Limb (tissue), 2 donors: ENCODE data around the gene UNC119B.

Source experiments
- DNase-seq, 2 donors: peaks; one replicate each; pipeline ENCODE4 v3.0.0-alpha.2; 2016; ENCODE audit errors: extremely low spot score in 2 of 2

The UNC119B gene

DNA sequence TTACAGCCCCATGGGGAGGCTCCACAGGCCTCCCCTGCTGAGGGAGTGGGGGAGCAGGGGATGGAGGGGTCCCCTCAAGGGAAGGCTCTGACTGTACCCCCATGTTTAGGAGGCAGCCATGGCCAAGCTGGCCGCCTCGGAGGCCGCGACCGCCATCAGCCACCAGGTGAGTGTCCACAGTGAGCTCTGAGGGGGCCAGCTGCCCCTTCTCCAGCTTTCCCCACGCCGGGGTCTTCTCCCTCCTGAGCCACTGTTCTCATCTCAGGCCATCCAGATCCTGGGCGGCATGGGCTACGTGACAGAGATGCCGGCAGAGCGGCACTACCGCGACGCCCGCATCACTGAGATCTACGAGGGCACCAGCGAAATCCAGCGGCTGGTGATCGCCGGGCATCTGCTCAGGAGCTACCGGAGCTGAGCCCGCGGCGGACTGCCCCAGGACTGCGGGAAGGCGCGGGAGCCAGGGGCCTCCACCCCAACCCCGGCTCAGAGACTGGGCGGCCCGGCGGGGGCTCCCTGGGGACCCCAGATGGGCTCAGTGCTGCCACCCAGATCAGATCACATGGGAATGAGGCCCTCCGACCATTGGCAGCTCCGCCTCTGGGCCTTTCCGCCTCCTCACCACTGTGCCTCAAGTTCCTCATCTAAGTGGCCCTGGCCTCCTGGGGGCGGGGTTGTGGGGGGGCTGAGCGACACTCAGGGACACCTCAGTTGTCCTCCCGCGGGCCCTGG is 28.9 kb downstream of the UNC119B start:
- no peak for DNase-seq

DNA sequence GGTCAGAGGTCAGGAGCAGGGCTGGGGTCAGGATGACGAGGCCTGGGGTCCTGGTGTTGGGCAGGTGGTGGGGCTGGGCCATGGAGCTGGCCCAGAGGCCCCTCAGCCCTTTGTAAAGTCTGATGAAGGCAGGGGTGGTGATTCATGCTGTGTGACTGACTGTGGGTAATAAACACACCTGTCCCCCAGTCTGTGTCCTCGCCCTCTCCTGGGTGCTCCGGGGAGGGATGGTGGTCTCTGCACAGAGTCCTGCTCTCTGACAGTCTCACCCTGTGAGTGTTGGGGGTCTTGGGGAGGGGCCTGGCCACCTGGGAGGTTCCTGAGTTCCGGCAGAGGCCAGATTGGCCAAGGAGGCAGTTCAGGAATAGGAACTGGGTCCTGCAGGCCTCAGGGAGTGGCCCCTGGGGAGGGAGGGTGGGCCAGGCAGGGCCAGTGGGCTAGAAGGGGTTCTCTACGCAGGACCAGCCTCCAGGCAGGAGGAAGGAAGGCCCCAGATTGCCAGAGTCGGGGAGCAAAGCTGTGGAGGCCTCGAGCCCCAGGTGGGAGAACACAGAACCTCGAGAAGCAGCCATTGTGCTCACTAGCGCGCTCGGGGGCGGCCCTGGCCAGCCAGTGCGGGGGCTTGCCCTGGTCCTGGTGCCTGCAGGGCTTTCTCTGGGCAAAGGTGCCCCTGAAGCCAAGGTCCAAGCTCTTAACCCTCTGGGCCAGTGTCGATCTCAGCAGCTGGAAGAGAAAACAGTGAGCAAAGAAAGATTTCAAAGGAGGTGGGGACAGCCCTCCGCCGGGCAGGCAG is 29.8 kb downstream of the UNC119B start:
- DNase-seq: no peak

DNA sequence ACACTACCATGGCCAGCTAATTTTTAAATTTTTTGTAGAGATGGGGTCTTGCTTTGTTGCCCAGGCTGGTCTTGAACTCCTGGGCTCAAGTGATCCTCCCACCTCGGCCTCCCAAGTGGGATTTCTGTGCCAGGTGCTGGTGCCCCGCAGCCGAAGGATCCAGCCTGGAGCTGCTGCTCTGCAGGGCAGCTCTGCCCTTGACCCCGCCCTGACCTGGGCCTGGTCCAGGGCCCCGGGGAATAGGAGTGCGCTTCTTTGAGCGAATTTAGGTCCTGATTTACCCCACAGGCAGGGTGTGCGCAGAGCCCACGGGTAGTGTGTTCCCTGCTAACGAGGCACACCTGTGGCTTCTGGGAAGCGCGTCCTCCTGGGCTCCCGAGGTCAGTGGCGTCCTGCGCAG is 30.6 kb downstream of the UNC119B start:
- no peak for DNase-seq

DNA sequence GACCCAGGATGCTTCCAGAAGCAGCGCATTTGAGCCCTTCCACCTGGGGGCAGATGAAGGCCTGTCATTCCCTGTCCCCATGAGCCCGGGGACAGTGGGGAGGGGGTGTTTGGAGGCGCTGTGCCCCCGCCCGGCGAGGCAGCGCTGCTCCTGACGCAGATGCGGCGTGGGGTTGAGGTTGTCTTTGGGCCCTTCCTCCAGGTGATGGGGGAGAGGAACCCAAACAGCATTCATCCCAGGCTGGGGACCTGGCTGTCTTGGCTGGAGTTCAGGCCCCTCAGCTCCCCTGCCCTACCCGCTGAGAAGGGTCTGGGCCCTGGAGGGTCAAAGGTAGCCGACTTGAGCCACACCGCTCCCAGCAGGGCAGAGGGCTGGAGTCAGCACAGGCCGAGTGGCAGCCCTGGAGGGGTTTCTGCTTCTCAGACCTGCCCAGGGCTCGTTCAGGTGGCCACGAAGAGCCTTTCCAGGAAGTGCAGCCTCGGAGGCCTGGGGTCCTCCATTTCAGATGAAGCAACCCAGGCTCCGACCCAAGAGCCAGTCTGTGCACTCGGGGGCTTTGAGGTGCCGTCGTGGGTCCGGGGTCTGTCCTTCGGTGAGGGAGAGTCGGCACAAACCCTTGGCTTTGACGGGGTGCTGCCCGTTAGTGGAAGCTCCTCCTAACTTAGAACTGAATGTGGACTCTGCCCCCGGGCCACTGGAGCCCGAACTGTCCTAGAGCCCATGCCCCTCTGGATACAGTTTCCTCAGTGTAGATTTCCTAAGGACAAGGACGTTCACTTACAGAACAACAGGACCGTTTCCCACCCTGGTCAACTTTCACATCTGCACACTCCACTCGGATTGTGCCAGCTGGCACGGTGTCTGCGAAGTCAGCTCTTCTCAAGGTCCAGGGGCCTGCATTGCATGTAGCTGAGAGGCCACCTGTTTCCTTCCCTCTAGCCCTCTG is 31.5 kb downstream of the UNC119B start:
- peak in 1 of 2 donors; percentile 53 for DNase-seq

DNA sequence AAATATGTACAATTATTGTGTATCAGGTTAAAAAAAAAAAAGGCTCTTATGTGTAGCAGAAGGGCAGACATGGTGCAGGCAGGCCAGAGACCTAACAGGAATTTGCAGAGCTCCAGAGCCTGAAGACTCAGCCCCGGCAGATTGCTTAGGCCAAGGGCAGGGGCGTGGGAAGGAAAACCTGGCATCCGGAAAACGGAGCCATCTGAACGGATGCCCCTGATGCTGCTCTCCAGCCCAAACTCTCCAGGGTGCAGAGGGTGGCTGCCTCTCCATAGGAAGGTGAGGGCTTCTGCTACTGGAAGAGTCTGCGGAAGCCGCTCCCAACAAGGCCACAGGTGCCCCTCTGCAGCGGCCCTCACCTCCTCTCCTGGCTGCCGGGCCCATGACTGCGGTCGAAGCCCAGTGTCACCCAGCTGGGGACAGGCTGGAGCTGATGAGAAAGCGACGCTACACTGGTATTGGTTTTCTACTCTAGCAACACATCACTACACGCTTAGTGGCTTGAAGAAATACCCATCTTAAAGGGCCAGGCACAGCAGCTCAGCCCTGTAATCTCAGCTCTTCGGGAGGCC is 34.8 kb downstream of the UNC119B start:
- DNase-seq: no peak

DNA sequence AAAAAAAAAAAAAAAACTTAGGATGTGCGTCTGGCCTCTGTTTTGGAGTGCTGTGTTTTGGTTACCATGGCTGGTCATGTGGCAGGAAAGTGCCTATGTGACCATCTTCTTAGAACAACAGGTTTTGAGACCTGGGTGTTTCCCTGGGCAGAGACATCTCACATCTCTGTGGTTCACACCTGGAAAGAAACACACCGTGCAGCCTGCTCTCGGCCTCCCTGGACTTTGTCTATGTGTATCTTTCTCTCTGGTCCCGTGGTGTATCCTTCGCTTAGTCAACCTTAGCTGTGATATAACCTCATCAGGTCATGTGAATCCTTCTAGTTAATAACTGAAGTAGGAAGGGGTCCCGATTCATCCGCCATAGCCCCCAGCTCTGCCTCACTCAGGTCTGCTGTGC is 38.0 kb downstream of the UNC119B start:
- DNase-seq: no peak

DNA sequence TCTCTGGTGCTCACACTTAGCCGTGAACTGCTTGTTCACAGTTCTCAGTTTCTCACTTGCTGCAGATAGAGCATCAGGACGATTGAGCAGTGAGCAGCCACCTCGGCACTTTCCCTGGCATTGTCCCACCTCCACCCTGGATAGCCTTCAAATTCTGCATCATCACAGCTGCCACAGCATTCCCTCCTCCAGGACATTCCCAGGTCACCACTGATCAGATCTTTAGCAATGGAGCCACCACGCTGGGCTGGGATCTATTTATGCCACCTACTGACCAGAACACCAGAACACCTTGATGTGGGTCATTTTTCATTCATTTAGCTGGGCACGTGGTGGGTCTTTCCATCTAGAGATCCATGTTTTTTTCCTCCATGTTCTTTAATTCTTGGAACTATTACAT is 39.0 kb downstream of the UNC119B start:
- DNase-seq: no peak

DNA sequence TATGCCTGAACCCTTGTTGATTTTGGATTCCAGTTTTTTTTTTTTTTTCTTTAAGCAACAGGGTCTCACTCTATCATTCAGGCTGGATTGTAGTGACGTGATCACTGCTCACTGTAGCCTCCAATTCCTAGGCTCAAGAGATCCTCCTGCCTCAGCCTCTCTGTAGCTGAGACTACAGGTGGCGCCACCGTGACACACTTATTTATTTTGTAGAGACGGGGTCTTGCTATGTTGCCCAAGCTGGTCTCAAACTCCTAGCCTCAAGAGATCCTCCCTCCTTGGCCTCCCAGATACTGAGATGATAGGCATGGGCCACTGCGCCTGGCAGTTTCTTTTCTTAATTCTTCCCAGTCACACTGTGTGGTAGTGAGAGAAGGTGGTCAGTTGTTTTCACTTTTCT is 40.5 kb downstream of the UNC119B start:
- DNase-seq: no peak

DNA sequence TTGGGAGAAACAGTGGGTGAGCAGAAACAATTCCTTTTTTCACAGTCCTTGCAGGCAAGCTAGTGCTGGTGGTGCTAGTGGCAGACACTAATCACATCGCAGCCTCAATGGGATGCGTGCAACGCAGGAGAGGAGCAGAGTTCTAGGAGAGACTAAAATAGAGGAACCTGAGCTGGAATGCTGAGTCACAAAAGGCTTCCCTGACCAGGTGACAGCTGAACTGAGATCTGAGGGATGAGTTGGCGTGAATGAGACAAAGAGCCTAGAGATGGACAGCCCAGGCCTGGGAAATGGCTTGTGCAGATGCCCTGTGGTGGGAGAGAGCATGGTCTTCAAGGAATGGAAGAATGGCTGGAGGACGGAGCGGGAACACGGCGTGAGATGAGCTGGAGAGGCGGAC is 41.1 kb downstream of the UNC119B start:
- DNase-seq: no peak

DNA sequence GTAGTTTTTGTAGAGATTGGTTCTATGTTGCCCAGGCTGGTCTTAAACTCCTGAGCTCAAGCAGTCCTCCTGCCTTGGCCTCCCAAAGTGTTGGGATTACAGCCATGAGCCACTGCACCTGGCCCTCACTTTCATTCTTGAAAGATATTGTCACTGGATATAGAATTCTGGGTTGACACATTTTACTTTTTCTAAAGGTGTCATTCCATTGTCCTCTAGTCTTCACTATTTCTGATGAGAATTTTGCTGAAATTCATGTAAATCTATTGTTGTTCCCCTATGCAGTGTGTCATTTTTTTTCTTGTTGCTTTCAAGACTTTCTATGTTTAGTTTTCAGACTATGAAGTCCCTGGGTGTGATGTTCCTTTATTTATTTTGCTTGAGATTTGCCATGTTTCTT is 44.5 kb downstream of the UNC119B start:
- no peak for DNase-seq

DNA sequence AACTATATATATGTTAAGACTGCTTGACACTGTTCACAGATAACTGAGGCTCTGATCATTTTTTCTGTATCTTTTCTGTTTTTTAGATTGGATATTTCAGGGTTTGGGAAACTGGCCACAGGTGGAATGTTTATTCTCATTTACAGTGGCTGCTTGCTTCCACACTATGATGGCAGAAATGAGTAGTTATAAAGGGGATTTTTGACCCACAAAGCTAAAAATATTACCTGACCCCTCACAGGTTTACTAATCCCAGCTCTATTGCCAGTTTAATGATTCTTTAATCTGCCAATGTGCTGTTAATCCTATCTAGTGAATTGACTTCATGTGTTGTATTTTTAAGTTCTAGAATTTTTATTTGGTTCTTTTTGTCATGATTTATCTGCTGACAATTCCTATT is 45.0 kb downstream of the UNC119B start:
- DNase-seq: no peak

DNA sequence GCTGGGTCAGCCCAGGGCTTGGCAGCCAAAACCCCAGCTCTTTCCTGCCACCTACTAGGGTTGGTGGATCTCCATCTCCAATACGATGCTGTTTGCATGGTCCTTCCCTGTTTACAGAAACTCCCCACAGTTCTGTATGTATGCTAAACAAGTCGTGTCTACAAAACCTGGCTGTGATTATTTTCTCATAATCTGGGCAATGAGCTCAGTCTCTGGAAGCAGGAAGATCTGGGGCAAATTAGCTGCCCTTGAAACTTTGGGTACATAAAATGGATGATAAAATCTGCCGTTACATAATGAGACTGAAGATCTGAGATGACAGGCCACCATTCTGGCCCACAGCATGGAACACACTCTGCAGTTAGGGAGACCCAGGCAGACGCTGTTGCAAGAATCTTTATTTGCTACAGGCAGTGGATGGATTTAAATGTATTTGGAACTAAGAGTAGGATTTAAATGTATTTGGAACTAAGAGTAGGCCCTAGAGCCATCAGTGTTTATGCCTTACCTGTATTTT is 47.0 kb downstream of the UNC119B start:
- DNase-seq: no peak

DNA sequence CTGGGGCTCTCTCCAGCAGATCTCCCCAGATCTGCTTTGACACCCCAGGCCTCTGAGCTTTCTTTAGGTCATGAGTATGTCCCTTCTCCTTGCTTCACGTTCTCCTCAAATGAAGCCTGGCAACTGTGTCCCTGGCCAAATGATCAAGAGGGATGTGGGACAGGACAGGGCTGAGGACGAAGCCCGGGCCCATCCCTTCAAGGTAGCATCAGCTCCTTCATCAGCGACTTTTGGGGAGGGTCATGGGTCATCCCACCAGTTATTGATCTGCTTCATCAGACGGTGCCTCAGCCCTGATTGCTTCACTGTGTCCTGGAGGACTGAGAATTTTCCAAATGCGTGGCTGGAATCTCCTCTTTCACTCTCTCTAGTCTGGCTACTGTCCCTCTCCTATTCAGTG is 47.7 kb downstream of the UNC119B start:
- DNase-seq: no peak

DNA sequence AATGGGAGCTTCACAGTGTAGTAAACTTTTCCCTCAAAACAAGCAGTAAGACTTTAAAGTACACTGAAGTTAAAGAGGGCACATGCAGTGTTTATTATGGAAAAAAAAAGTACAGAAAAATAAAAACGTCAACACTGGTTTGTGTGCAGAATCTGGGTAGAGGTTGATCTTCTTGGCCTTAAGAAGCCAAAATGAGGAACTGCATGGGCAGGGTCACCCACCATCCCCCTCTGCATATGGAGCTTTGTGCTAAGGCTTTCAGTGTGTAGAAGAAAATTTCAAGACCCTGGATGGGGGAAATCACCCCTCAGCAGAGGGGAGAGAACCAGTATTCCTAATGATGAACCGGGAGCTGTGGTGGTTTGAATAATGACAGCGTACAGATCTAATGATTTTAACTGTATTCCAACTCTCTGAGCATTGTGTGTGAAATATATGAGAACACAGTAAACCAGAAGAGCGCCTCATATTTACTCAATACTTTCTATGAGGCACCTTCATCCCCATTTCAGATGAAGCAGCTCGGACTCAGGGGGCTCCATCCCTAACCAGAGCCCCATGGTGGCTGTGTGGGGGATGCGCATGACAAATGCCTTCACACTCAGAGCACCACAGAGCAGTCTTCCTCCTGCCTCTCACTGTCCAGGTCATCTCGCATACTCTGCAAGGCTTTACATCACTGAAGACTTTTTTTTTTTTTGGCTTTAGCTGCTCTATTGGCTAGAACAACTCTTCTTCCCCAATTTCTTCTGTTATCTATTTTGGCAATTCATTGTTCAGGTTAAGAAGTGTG is 48.7 kb downstream of the UNC119B start:
- DNase-seq: no peak

DNA sequence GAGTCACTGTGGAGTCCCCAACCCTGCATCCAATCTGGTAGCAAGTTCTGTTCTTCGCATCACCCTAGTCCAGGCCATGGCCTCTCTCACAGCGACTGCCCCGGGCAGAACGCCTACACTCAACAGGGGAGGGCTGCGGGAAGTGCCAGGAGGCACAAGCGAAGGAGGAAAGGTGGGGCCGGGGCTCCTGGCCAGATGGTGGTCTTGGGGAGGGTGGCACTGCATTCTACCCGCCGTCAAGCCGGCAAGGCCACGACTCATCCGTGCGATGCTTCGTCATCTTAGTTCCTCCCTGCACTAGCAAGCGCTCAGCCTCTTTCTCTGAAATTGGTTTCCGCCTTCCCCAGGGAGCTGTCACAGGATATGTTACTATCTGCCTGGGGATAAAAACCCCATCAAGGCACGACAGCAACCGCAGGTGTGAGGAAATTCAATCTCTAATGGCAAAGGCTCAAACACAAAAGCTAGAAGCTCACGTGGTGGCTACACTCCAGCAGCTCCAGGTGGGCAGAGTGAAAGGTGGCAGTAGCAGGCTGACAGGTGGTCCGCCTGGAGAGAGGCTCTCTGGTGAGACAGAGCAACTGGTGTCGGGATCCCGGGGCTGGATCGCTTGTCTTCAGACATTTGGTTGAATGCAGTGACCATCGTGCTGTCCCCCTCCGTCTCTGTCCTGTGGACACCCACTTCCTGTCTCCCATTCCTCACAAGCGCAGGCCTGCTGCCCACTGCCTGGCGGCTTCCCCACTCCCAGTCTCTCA is 49.5 kb downstream of the UNC119B start:
- no peak for DNase-seq

DNA sequence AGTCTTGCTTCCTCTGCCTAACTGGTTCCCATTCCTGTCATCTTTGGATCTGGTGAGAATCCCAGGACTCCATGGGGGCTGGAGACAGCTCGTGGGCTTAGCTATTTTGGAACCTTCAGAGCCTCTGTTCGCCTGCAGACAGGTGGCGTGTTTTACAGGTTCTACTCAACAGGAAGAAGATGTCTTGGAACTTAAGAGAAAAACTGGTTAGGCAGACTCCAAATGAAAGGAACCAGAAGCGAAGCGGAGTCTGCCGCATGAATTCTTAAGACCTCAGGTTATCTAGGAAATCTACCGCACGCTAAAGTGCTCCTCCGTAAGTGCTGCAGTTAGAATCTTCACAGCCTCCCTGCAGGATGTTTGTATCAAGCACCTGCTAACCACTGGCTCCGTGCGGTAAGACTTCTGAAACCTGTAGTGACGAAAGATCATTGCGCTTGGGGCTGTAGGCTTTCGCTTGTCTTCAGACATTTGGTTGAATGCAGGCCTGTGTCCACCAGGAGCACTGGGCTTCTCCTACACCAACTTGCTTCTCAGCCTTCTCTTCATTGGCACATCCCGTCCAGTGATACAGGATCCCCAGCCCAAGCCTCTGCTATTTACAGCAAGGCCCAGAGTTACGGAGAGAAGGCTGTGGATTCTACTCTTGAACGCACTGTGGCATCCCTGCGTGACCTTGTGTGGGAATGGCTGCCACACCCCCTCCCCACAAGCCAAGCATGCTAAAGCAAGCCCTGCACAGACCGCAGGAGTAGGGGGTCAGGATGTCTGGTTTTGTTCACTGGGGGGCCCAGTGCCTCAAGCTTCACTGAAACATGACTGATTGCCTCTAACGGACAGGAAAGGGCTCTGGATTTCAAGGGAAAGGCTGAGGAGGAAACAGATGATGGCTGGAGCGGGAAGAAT is 50.3 kb downstream of the UNC119B start:
- no peak for DNase-seq

DNA sequence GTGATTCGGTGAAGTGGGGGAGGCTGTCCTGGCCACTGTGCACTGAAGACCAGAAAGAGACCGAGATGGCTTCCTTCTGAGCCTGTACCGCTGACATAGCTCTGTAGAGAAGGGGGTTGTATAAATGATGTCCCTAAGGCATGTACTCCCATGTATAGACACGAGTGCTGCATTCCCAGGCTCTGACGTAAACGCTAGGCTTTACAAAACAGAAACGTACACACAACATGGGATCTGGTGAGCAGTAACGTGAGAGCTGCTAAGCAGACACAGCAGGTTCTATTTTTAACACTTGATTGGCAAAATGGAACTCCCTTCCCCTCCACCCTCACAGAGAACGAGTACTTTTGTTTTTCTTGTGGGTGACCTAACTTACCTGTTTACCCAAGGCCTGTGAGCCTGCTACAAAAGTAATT is 51.3 kb downstream of the UNC119B start:
- DNase-seq: peak; percentile 67 to 87

DNA sequence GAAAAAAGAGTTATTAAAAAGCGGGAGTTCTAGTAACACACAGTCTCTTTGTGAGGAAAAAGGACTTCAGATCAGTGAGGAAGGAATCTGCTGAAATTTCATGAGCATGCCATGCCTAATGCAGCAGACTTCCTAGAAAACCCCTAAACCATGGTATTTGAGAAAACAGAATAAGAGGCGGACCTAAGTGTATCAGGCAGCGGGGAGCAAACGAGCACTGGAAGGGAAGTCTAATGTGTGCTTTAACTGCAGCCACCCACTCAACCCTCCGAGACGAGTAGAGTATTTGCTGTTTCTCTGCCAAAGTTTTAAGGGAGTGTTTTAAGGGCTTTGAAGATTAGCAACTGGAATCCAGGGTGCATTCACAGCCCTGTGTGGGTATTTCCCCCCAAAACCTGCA is 51.8 kb downstream of the UNC119B start:
- DNase-seq: peak in 1 of 2 donors; percentile 47

DNA sequence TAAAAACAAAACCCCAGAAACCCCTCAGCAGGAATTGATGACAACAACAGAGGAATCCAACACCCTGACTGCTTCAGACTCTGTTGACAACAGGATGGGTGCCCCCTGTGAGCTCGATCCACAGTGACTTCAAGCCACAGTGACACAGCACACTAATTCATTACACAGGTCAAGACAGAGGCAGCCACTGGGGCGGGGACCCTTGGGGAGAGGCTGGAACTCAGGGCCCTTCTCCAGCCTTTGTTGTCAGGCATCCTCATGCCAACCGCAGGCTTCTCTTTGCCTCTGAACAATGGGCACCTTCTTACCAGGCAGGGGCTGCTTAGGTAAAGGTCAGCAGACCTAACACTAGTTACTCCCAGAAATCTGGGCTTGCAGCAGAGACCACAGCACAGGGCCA is 53.0 kb downstream of the UNC119B start:
- DNase-seq: no peak
